WTC11 (cell line): Measurements from ENCODE around the gene ABHD17B. TPM values are rescaled to one million over a fixed set of nuclear protein-coding genes. Genes with fewer than 3 reads are reported as not detected.

Experiments used
- ATAC-seq: fragments of 200-7000 bp; cut with Tn5 transposase; 2 replicates; pipeline ENCODE4 v1.10.0; 2021; ENCODE audit warnings: mild to moderate bottlenecking, moderate library complexity
- CTCF ChIA-PET: fragments of 300-600 bp; sonication (Branson Sonifier 250); formaldehyde crosslinking; loops from one replicate; lab custom pipeline; 2021; ENCODE audit warnings: antibody characterized with exemption; lab: Charles Lee
- POLR2A ChIA-PET: fragments of 350-600 bp; sonication (Branson Sonifier 250); formaldehyde crosslinking; loops from one replicate; lab custom pipeline; 2021; ENCODE audit warnings: antibody characterized with exemption; lab: Charles Lee
- DNase-seq: peaks from one replicate; pipeline ENCODE4 v3.0.0; 2021; ENCODE audit warnings: low spot score
- H3K27ac Mint-ChIP-seq: 2 replicates; pipeline ENCODE4 v1.8.0; 2021; ENCODE audit warnings: mixed read lengths
- H3K27me3 Mint-ChIP-seq: 2 replicates; pipeline ENCODE4 v1.8.0; 2021; ENCODE audit warnings: low read depth, mild to moderate bottlenecking, moderate library complexity, mixed read lengths
- H3K36me3 Mint-ChIP-seq: 2 replicates; pipeline ENCODE4 v1.8.0; 2021; ENCODE audit warnings: mixed read lengths
- H3K4me1 Mint-ChIP-seq: 2 replicates; pipeline ENCODE4 v1.8.0; 2022; ENCODE audit warnings: mixed read lengths
- H3K4me3 Mint-ChIP-seq: 2 replicates; pipeline ENCODE4 v1.8.0; 2021; ENCODE audit warnings: mild to moderate bottlenecking, moderate library complexity, mixed read lengths
- H3K9me3 Mint-ChIP-seq: 2 replicates; pipeline ENCODE4 v1.8.0; 2021; ENCODE audit warnings: mixed read lengths
- CBFB ChIP-seq: sonication (generic); formaldehyde crosslinking; IDR thresholded peaks from 2 replicates; pipeline ENCODE4 v1.8.1; 2022; ENCODE audit warnings: mild to moderate bottlenecking, low read depth, missing genetic modification reagents
- E2F4 ChIP-seq: sonication (generic); formaldehyde crosslinking; IDR thresholded peaks from 2 replicates; pipeline ENCODE4 v1.8.1; 2022; ENCODE audit warnings: low read depth, mild to moderate bottlenecking, moderate library complexity, missing genetic modification reagents, borderline replicate concordance
- E2F5 ChIP-seq: sonication (generic); formaldehyde crosslinking; IDR thresholded peaks from 2 replicates; pipeline ENCODE4 v1.8.1; 2022; ENCODE audit warnings: mild to moderate bottlenecking, moderate library complexity, missing genetic modification reagents
- ESRRA ChIP-seq: sonication (generic); formaldehyde crosslinking; IDR thresholded peaks from 2 replicates; pipeline ENCODE4 v1.8.1; 2022; ENCODE audit warnings: mild to moderate bottlenecking, missing genetic modification reagents, borderline replicate concordance
- FOXJ3 ChIP-seq: sonication (generic); formaldehyde crosslinking; IDR thresholded peaks from 2 replicates; pipeline ENCODE4 v1.9.0; 2021; ENCODE audit warnings: missing genetic modification reagents, mild to moderate bottlenecking, borderline replicate concordance
- GABPB1 ChIP-seq: sonication (generic); formaldehyde crosslinking; IDR thresholded peaks from 2 replicates; pipeline ENCODE4 v1.8.1; 2023; ENCODE audit warnings: mild to moderate bottlenecking, missing genetic modification reagents
- GRHL2 ChIP-seq: fragments of 250-450 bp; sonication (Bioruptor Pico); IDR thresholded peaks from 2 replicates; pipeline ENCODE4 v1.8.0; 2022; ENCODE audit warnings: mild to moderate bottlenecking, moderate library complexity; ENCODE audit not compliant: insufficient replicate concordance, severe bottlenecking
- IRF1 ChIP-seq: sonication (generic); formaldehyde crosslinking; IDR thresholded peaks from 2 replicates; pipeline ENCODE4 v1.8.0; 2023; ENCODE audit warnings: missing genetic modification reagents
- IRF2 ChIP-seq: sonication (generic); formaldehyde crosslinking; IDR thresholded peaks from 2 replicates; pipeline ENCODE4 v1.8.0; 2022; ENCODE audit warnings: low read depth, missing genetic modification reagents, borderline replicate concordance
- JAZF1 ChIP-seq: fragments of 250-450 bp; sonication (Bioruptor Pico); IDR thresholded peaks from 2 replicates; pipeline ENCODE4 v1.9.0; 2021; ENCODE audit warnings: moderate library complexity, mild to moderate bottlenecking, inconsistent platforms
- MLX ChIP-seq: sonication (generic); formaldehyde crosslinking; IDR thresholded peaks from 2 replicates; pipeline ENCODE4 v1.8.1; 2023; ENCODE audit warnings: mild to moderate bottlenecking, missing genetic modification reagents, moderate library complexity
- NFATC4 ChIP-seq: fragments of 250-450 bp; sonication (Bioruptor Pico); IDR thresholded peaks from 2 replicates; pipeline ENCODE4 v1.9.0; 2021; ENCODE audit warnings: mild to moderate bottlenecking
- PREB ChIP-seq: sonication (generic); formaldehyde crosslinking; IDR thresholded peaks from 2 replicates; pipeline ENCODE4 v1.8.1; 2022; ENCODE audit warnings: mild to moderate bottlenecking, missing genetic modification reagents, moderate library complexity, borderline replicate concordance
- SMAD3 ChIP-seq: sonication (generic); formaldehyde crosslinking; IDR thresholded peaks from 2 replicates; pipeline ENCODE4 v1.8.0; 2022; ENCODE audit warnings: missing genetic modification reagents, mild to moderate bottlenecking, borderline replicate concordance
- TEAD4 ChIP-seq: sonication (generic); formaldehyde crosslinking; IDR thresholded peaks from 2 replicates; pipeline ENCODE4 v1.8.0; 2022; ENCODE audit warnings: mild to moderate bottlenecking, missing genetic modification reagents
- ZBTB43 ChIP-seq: sonication (generic); formaldehyde crosslinking; IDR thresholded peaks from 2 replicates; pipeline ENCODE4 v1.8.1; 2023; ENCODE audit warnings: mild to moderate bottlenecking, missing genetic modification reagents
- ZNF232 ChIP-seq: sonication (generic); formaldehyde crosslinking; IDR thresholded peaks from 2 replicates; pipeline ENCODE4 v1.8.0; 2022; ENCODE audit warnings: mild to moderate bottlenecking, missing genetic modification reagents
- ZNF671 ChIP-seq: fragments of 250-450 bp; sonication (Bioruptor Pico); IDR thresholded peaks from 2 replicates; pipeline ENCODE4 v1.8.0; 2021; ENCODE audit warnings: mild to moderate bottlenecking
- total RNA-seq: library from RNA; stranded (reverse); gene quantifications from 3 replicates; pipeline ENCODE4 v1.2.3, GENCODE V29; 2021
- TF ChIP-seq, protein P1 (sequence below): sonication (generic); formaldehyde crosslinking; IDR thresholded peaks from 2 replicates; pipeline ENCODE4 v1.8.1; 2023; ENCODE audit warnings: mild to moderate bottlenecking, moderate library complexity, missing genetic modification reagents
- TF ChIP-seq, protein P2 (sequence below): fragments of 250-450 bp; sonication (Bioruptor Pico); IDR thresholded peaks from 2 replicates; pipeline ENCODE4 v1.9.0; 2021; ENCODE audit warnings: moderate library complexity, mild to moderate bottlenecking, inconsistent platforms, borderline replicate concordance
- TF ChIP-seq, protein P3 (sequence below): fragments of 250-450 bp; sonication (Bioruptor Pico); IDR thresholded peaks from 2 replicates; pipeline ENCODE4 v1.9.0; 2021; ENCODE audit warnings: mild to moderate bottlenecking
- TF ChIP-seq, protein P4 (sequence below): sonication (generic); formaldehyde crosslinking; IDR thresholded peaks from 2 replicates; pipeline ENCODE4 v1.8.0; 2022; ENCODE audit warnings: mild to moderate bottlenecking, missing genetic modification reagents

The ABHD17B gene
- total RNA-seq, 1 experiment from 2014 or later = 56.6 TPM

- peaks cover 14% of the 10 kb centered on the region for H3K36me3 Mint-ChIP-seq
- CTCF ChIA-PET = interaction anchor here (1.2 to 2.1 kb wide), 3 partner anchors 11 to 115 kb away, joined by 3 to 12 read pairs (median 11); no protein-coding TSS in a partner anchor
- POLR2A ChIA-PET = interaction anchor here (1.4 kb wide), 2 partner anchors 9 to 22 kb away, joined by 5 to 11 read pairs; no protein-coding TSS in a partner anchor
- H3K27ac Mint-ChIP-seq = peak overlapping the region; percentile 96
- H3K27me3 Mint-ChIP-seq = no peaks in the 10 kb centered on the region
- H3K9me3 Mint-ChIP-seq = no peaks in the 10 kb centered on the region
- DNase-seq = peak; percentile 74
- ATAC-seq = peak; percentile 2; the same call in 1 of the 2 replicates
- TF ChIP-seq CBFB (CRISPR knock-in tag) (no peak), IRF1 (CRISPR knock-in tag) (no peak), E2F4 (no peak), ZNF232 (CRISPR knock-in tag) (0 out of 2 replicates have a peak, but pooled peaks have one; percentile 30), GABPB1 (CRISPR knock-in tag) (no peak), SMAD3 (CRISPR knock-in tag) (no peak), NFATC4 (no peak), ESRRA (0 out of 2 replicates have a peak, but pooled peaks have one; percentile 2), TEAD4 (CRISPR knock-in tag) (no peak), MLX (CRISPR knock-in tag) (no peak), IRF2 (CRISPR knock-in tag) (no peak), PREB (CRISPR knock-in tag) (no peak), ZBTB43 (CRISPR knock-in tag) (0 out of 2 replicates have a peak, but pooled peaks have one; percentile 10), GRHL2 (no peak), E2F5 (CRISPR knock-in tag) (0 out of 2 replicates have a peak, but pooled peaks have one; percentile 24), ZNF671 (CRISPR knock-in tag) (no peak), JAZF1 (CRISPR knock-in tag) (no peak), FOXJ3 (CRISPR knock-in tag) (no peak)
- TF ChIP-seq, protein P1, sequence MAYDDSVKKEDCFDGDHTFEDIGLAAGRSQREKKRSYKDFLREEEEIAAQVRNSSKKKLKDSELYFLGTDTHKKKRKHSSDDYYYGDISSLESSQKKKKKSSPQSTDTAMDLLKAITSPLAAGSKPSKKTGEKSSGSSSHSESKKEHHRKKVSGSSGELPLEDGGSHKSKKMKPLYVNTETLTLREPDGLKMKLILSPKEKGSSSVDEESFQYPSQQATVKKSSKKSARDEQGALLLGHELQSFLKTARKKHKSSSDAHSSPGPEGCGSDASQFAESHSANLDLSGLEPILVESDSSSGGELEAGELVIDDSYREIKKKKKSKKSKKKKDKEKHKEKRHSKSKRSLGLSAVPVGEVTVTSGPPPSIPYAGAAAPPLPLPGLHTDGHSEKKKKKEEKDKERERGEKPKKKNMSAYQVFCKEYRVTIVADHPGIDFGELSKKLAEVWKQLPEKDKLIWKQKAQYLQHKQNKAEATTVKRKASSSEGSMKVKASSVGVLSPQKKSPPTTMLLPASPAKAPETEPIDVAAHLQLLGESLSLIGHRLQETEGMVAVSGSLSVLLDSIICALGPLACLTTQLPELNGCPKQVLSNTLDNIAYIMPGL (CRISPR knock-in tag) = no peak
- TF ChIP-seq, protein P2, sequence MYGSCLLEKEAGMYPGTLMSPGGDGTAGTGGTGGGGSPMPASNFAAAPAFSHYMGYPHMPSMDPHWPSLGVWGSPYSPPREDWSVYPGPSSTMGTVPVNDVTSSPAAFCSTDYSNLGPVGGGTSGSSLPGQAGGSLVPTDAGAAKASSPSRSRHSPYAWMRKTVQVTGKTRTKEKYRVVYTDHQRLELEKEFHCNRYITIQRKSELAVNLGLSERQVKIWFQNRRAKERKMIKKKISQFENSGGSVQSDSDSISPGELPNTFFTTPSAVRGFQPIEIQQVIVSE (CRISPR knock-in tag) = no peak
- TF ChIP-seq, protein P3, sequence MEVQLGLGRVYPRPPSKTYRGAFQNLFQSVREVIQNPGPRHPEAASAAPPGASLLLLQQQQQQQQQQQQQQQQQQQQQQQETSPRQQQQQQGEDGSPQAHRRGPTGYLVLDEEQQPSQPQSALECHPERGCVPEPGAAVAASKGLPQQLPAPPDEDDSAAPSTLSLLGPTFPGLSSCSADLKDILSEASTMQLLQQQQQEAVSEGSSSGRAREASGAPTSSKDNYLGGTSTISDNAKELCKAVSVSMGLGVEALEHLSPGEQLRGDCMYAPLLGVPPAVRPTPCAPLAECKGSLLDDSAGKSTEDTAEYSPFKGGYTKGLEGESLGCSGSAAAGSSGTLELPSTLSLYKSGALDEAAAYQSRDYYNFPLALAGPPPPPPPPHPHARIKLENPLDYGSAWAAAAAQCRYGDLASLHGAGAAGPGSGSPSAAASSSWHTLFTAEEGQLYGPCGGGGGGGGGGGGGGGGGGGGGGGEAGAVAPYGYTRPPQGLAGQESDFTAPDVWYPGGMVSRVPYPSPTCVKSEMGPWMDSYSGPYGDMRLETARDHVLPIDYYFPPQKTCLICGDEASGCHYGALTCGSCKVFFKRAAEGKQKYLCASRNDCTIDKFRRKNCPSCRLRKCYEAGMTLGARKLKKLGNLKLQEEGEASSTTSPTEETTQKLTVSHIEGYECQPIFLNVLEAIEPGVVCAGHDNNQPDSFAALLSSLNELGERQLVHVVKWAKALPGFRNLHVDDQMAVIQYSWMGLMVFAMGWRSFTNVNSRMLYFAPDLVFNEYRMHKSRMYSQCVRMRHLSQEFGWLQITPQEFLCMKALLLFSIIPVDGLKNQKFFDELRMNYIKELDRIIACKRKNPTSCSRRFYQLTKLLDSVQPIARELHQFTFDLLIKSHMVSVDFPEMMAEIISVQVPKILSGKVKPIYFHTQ (CRISPR knock-in tag) = no peak
- TF ChIP-seq, protein P4, sequence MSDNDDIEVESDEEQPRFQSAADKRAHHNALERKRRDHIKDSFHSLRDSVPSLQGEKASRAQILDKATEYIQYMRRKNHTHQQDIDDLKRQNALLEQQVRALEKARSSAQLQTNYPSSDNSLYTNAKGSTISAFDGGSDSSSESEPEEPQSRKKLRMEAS (CRISPR knock-in tag) = no peak
- peak overlapping the region; percentile 100 for H3K4me3 Mint-ChIP-seq
- peaks cover 64% of the 10 kb centered on the region for H3K4me1 Mint-ChIP-seq
These were observed 925 bp downstream of the ABHD17B start for GRCh38 chr9:71909887-71910649.
